ENCODE results near the gene TSPYL2.

DNA sequence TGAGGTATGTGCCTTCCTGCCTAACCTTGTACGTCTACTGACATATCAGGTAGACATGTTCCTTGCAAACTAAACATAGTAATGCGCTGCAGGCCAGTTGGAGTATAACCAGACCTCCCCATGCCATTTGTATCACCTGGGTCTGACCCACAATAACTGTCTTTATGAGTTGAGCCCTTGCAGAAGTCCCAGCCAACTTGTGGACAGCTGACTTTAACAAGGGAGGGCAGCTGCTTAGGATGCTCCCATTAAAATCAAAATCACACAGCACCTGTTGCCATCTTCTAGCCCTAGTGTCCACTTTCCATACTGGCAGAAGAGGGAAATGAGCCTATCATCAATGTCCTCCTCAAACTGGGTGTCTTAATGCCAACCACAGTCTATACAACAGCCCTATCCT, 53.4 kb downstream of the TSPYL2 start:
- TF ChIP-seq GATA2 (IDR thresholded peaks at IDR 0.05; ENCODE audit: low read depth, low read length) (no peak), GATA3 (IDR thresholded peaks at IDR 0.05; ENCODE audit: low read depth, low read length) (no peak)
